H1 (cell line): Measurements from ENCODE around the gene TTC38. TPM values are rescaled to one million over a fixed set of nuclear protein-coding genes. Genes with fewer than 3 reads are reported as not detected.

Experiments
- EGR1 ChIP-seq: IDR thresholded peaks from 2 replicates; pipeline ENCODE4 v1.6.1; 2011; ENCODE audit warnings: low read depth, low read length, borderline replicate concordance
- polyA plus RNA-seq, 7 experiments: library from polyadenylated mRNA; depleted of rRNA in 3 of 7; stranded (reverse) in 5 of 7; unstranded in 2 of 7; fragments of >200 nt in 5 of 7; fragments of 200-250 nt in 2 of 7; gene quantifications; 1 replicate in 5 of 7; 2 replicates in 1 of 7; 4 replicates in 1 of 7; pipeline versions ENCODE4 v1.2.1 to v1.2.3, GENCODE V29; 2011 to 2013; ENCODE audit warnings: missing spikeins in 2 of 7, mixed read lengths in 2 of 7
- total RNA-seq: library from RNA; stranded (reverse); fragmentation: NEBNext Ultra II Directional; extraction: Animal tissue kit (Norgen Biotek cat#: 25700); gene quantifications from 2 replicates; pipeline ENCODE4 v1.2.1, GENCODE V29; 2021

The TTC38 gene
- total and polyA plus RNA-seq, 2 of the 8 experiments (the other 6 are each of a cell fraction or from before 2014, with no cell fraction given): 25.3 to 34.8 TPM

- no peak for TF ChIP-seq EGR1
- TF ChIP-seq, all 59 proteins: peak for 0
Observed at GRCh38 chr22:46323162-46323561, 55.4 kb downstream of the TTC38 start (continued).
